Measurements from ENCODE around the gene DMAP1. TPM values are rescaled to one million over a fixed set of nuclear protein-coding genes. Genes with fewer than 3 reads are reported as not detected.

Gene DMAP1
- total and polyA plus RNA-seq, 9 of the 15 experiments (the other 6 are each of a cell fraction or from before 2014, with no cell fraction given), result 1.5 to 51.2 (median 30.3) TPM

DNA sequence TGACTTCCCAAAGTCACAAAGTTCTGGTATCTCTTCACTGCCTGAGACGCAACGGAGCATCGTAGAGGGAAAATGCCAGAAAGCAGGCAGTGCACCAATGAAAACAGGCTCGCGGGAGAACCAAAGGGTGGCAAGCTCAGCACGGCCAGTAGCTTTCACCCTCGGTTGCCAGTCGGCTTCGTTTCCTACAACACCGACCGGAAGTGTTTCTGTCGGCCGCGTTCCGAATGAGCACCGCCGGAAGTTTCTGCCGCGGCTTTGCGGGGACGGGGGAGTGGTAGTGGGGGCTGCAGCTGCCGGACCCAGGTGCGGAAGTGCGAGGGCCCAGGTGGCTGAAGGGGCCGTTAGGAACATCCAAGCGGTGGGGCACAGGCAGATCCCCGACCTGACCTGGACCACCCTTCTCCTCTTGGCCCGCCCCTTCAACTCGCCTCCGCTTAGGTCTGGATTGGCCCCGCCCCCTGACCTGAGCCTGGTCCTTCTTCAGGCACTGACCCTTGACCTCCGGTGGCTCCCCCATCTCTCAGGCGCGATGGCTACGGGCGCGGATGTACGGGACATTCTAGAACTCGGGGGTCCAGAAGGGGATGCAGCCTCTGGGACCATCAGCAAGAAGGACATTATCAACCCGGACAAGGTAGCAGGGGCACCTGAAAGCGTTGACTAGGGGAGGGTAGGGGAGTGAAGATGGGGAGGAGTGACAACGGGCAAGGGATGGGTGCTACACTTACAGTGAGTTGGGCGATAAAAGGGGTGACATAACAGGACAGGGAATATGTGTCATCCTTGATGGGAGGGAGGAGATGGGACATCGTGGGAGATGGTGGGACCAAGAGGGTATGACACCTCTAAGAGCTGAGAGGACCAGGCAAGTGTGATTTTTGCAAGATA is at the start of gene DMAP1 (continued):
- no peak for TF ChIP-seq BRD9 (IDR thresholded peaks at IDR 0.05; ENCODE audit: low read depth, partially characterized antibody)
- TF ChIP-seq ZNF589 (CRISPR knock-in tag; IDR thresholded peaks at IDR 0.05; ENCODE audit: low read depth), result peak; percentile 73; the same call in 1 of the 2 replicates
- TF ChIP-seq, protein P1, sequence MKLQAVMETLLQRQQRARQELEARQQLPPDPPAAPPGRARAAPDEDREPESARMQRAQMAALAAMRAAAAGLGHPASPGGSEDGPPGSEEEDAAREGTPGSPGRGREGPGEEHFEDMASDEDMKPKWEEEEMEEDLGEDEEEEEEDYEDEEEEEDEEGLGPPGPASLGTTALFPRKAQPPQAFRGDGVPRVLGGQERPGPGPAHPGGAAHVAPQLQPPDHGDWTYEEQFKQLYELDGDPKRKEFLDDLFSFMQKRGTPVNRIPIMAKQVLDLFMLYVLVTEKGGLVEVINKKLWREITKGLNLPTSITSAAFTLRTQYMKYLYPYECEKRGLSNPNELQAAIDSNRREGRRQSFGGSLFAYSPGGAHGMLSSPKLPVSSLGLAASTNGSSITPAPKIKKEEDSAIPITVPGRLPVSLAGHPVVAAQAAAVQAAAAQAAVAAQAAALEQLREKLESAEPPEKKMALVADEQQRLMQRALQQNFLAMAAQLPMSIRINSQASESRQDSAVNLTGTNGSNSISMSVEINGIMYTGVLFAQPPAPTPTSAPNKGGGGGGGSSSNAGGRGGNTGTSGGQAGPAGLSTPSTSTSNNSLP (IDR thresholded peaks at IDR 0.05; ENCODE audit: borderline replicate concordance, low read depth, low read length), result no peak
- TF ChIP-seq OTX1 (CRISPR knock-in tag; IDR thresholded peaks at IDR 0.05), result 0 out of 2 replicates have a peak, but pooled peaks have one; percentile 28
- TF ChIP-seq MAFG (tag; conservative IDR thresholded peaks at IDR 0.05), result no peak
- peak; percentile 51 for TF ChIP-seq MYC (IDR thresholded peaks at IDR 0.05; ENCODE audit: low read depth, low read length)
- no peak for TF ChIP-seq MYC (CRISPR knock-in tag; IDR thresholded peaks at IDR 0.05; ENCODE audit: borderline replicate concordance, low read depth)
- no peak for TF ChIP-seq U2AF2 (optimal IDR thresholded peaks at IDR 0.05; ENCODE audit: low read depth, low read length)
- TF ChIP-seq U2AF1 (optimal IDR thresholded peaks at IDR 0.05; ENCODE audit: low read depth, low read length), result no peak
- peak in 1 of 2 experiments; percentile 23; a peak in 1 of 4 replicates for TF ChIP-seq FOXA3 (CRISPR knock-in tag; conservative IDR thresholded peaks at IDR 0.05 in 1 of 2, IDR thresholded peaks at IDR 0.05 in 1 of 2)
- TF ChIP-seq, protein P2, sequence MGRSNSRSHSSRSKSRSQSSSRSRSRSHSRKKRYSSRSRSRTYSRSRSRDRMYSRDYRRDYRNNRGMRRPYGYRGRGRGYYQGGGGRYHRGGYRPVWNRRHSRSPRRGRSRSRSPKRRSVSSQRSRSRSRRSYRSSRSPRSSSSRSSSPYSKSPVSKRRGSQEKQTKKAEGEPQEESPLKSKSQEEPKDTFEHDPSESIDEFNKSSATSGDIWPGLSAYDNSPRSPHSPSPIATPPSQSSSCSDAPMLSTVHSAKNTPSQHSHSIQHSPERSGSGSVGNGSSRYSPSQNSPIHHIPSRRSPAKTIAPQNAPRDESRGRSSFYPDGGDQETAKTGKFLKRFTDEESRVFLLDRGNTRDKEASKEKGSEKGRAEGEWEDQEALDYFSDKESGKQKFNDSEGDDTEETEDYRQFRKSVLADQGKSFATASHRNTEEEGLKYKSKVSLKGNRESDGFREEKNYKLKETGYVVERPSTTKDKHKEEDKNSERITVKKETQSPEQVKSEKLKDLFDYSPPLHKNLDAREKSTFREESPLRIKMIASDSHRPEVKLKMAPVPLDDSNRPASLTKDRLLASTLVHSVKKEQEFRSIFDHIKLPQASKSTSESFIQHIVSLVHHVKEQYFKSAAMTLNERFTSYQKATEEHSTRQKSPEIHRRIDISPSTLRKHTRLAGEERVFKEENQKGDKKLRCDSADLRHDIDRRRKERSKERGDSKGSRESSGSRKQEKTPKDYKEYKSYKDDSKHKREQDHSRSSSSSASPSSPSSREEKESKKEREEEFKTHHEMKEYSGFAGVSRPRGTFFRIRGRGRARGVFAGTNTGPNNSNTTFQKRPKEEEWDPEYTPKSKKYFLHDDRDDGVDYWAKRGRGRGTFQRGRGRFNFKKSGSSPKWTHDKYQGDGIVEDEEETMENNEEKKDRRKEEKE (IDR thresholded peaks at IDR 0.05; ENCODE audit: borderline replicate concordance in 1 of 2, control insufficient read depth in 1 of 2, low read depth in 2 of 2, low read length in 1 of 2), result peak in 1 of 2 experiments; percentile 98; a peak in 2 of 4 replicates
- TF ChIP-seq MAFF (IDR thresholded peaks at IDR 0.05; ENCODE audit: low read length), result no peak
- peak; percentile 65; the same call in 1 of the 2 replicates for TF ChIP-seq BACH1 (tag; IDR thresholded peaks at IDR 0.05)
- 0 out of 2 replicates have a peak, but pooled peaks have one; percentile 58 for TF ChIP-seq MECOM (CRISPR knock-in tag; IDR thresholded peaks at IDR 0.05)
- TF ChIP-seq, protein P3, sequence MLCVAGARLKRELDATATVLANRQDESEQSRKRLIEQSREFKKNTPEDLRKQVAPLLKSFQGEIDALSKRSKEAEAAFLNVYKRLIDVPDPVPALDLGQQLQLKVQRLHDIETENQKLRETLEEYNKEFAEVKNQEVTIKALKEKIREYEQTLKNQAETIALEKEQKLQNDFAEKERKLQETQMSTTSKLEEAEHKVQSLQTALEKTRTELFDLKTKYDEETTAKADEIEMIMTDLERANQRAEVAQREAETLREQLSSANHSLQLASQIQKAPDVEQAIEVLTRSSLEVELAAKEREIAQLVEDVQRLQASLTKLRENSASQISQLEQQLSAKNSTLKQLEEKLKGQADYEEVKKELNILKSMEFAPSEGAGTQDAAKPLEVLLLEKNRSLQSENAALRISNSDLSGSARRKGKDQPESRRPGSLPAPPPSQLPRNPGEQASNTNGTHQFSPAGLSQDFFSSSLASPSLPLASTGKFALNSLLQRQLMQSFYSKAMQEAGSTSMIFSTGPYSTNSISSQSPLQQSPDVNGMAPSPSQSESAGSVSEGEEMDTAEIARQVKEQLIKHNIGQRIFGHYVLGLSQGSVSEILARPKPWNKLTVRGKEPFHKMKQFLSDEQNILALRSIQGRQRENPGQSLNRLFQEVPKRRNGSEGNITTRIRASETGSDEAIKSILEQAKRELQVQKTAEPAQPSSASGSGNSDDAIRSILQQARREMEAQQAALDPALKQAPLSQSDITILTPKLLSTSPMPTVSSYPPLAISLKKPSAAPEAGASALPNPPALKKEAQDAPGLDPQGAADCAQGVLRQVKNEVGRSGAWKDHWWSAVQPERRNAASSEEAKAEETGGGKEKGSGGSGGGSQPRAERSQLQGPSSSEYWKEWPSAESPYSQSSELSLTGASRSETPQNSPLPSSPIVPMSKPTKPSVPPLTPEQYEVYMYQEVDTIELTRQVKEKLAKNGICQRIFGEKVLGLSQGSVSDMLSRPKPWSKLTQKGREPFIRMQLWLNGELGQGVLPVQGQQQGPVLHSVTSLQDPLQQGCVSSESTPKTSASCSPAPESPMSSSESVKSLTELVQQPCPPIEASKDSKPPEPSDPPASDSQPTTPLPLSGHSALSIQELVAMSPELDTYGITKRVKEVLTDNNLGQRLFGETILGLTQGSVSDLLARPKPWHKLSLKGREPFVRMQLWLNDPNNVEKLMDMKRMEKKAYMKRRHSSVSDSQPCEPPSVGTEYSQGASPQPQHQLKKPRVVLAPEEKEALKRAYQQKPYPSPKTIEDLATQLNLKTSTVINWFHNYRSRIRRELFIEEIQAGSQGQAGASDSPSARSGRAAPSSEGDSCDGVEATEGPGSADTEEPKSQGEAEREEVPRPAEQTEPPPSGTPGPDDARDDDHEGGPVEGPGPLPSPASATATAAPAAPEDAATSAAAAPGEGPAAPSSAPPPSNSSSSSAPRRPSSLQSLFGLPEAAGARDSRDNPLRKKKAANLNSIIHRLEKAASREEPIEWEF (CRISPR knock-in tag; IDR thresholded peaks at IDR 0.05), result no peak

Data from K562 (cell line).